H1 (cell line): Measurements from ENCODE around the gene SCMH1. TPM values are rescaled to one million over a fixed set of nuclear protein-coding genes. Genes with fewer than 3 reads are reported as not detected.

Experiments
- CTCF ChIA-PET: fragments of 300-600 bp; sonication (Branson Sonifier 250); formaldehyde crosslinking; loops from one replicate; lab custom pipeline; 2021; ENCODE audit not compliant: partially characterized antibody; lab: Charles Lee
- POLR2A ChIA-PET: fragments of 300-600 bp; sonication (Branson Sonifier 250); formaldehyde crosslinking; loops from one replicate; lab custom pipeline; 2021; ENCODE audit warnings: inconsistent platforms; ENCODE audit not compliant: partially characterized antibody; lab: Charles Lee
- DNase-seq, 2 experiments: peaks; one replicate each; pipeline versions ENCODE4 v3.0.0 to v3.0.0-alpha.2; 2010 to 2022; ENCODE audit warnings: low spot score in 2 of 2, low read depth in 1 of 2, mixed read lengths in 1 of 2
- FAIRE-seq: peaks from 2 replicates; lab custom pipeline; 2011; peaks lifted over from hg19 to GRCh38; lab: Jason Lieb, UNC
- H2AFZ ChIP-seq: 2 replicates; pipeline ENCODE4 v1.8.1; 2012; ENCODE audit warnings: low read length, inconsistent platforms
- H2AK5ac ChIP-seq: 2 replicates; pipeline ENCODE4 v1.6.1; 2013; ENCODE audit warnings: low read depth, low read length
- H2BK120ac ChIP-seq: replicated peaks from 2 replicates; pipeline ENCODE3; 2013; ENCODE audit warnings: low read depth, low read length, inconsistent platforms
- H2BK12ac ChIP-seq: 2 replicates; pipeline ENCODE4 v1.6.1; 2013; ENCODE audit warnings: low read depth, low read length
- H2BK15ac ChIP-seq: 2 replicates; pipeline ENCODE4 v1.6.1; 2013; ENCODE audit warnings: low read length
- H2BK20ac ChIP-seq: 2 replicates; pipeline ENCODE4 v1.6.1; 2013; ENCODE audit warnings: low read length
- H2BK5ac ChIP-seq: 2 replicates; pipeline ENCODE4 v1.6.1; 2013; ENCODE audit warnings: low read depth, low read length
- H3K14ac ChIP-seq: 2 replicates; pipeline ENCODE4 v1.6.1; 2013; ENCODE audit warnings: inconsistent platforms; ENCODE audit not compliant: insufficient read length
- H3K18ac ChIP-seq: 2 replicates; pipeline ENCODE4 v1.6.1; 2013; ENCODE audit warnings: low read length; ENCODE audit errors: extremely low read depth
- H3K23ac ChIP-seq: 2 replicates; pipeline ENCODE4 v1.6.1; 2013; ENCODE audit warnings: inconsistent platforms; ENCODE audit not compliant: insufficient read length
- H3K23me2 ChIP-seq: 2 replicates; pipeline ENCODE4 v1.6.1; 2013; ENCODE audit warnings: low read depth, low read length
- H3K27ac ChIP-seq: 2 replicates; pipeline ENCODE4 v1.6.1; 2011; ENCODE audit warnings: low read depth, low read length, inconsistent platforms
- H3K27me3 ChIP-seq, 4 experiments: replicated peaks in 1 of 4; 1 replicate in 1 of 4; 2 replicates in 3 of 4; pipeline versions ENCODE4 v1.6.1 to v1.8.1; 2011 to 2013; ENCODE audit warnings: low read length in 3 of 4, mild to moderate bottlenecking in 3 of 4, inconsistent platforms in 2 of 4, mixed read lengths in 2 of 4, moderate library complexity in 1 of 4; ENCODE audit not compliant: control insufficient read depth in 3 of 4, insufficient read depth in 3 of 4; ENCODE audit errors: extremely low read depth in 1 of 4
- H3K36me3 ChIP-seq, 4 experiments: 2 replicates each; pipeline versions ENCODE4 v1.6.1 to v1.8.1; 2011 to 2013; ENCODE audit warnings: mild to moderate bottlenecking in 4 of 4, low read length in 3 of 4, moderate library complexity in 2 of 4, control low read depth in 1 of 4, inconsistent platforms in 1 of 4; ENCODE audit not compliant: insufficient read depth in 4 of 4, control insufficient read depth in 2 of 4
- H3K4ac ChIP-seq: replicated peaks from 2 replicates; pipeline ENCODE3; 2013; ENCODE audit warnings: low read length, low read depth, mixed read lengths, inconsistent platforms; ENCODE audit not compliant: insufficient read length
- H3K4me1 ChIP-seq, 4 experiments: replicated peaks in 1 of 4; 1 replicate in 1 of 4; 2 replicates in 3 of 4; pipeline versions ENCODE4 v1.6.1 to v1.8.1; 2011 to 2013; ENCODE audit warnings: low read length in 3 of 4, inconsistent platforms in 2 of 4, mixed read lengths in 1 of 4; ENCODE audit not compliant: insufficient read depth in 4 of 4, control insufficient read depth in 3 of 4
- H3K4me2 ChIP-seq, 2 experiments: 2 replicates each; pipeline versions ENCODE4 v1.6.1 to v1.8.1; 2011 to 2013; ENCODE audit warnings: low read depth in 2 of 2, low read length in 2 of 2, control low read depth in 1 of 2, inconsistent platforms in 1 of 2, mild to moderate bottlenecking in 1 of 2; ENCODE audit not compliant: insufficient read depth in 1 of 2
- H3K4me3 ChIP-seq, 4 experiments: fragments of 200-600, 300-600 bp in 1 of 4; sonication (generic), shearing (Covaris generic), sonication (Bioruptor Twin) in 1 of 4; 2 replicates each; pipeline versions ENCODE4 v1.5.1 to v1.8.1; 2011 to 2016; ENCODE audit warnings: low read length in 4 of 4, low read depth in 3 of 4, control low read depth in 2 of 4, inconsistent platforms in 2 of 4, mild to moderate bottlenecking in 2 of 4, mixed read lengths in 1 of 4, moderate library complexity in 1 of 4; ENCODE audit not compliant: insufficient read depth in 2 of 4; ENCODE audit errors: extremely low read depth in 1 of 4
- H3K56ac ChIP-seq: replicated peaks from 2 replicates; pipeline ENCODE3; 2013; ENCODE audit warnings: low read depth, mild to moderate bottlenecking, mixed read lengths, low read length, inconsistent platforms; ENCODE audit not compliant: insufficient read length
- H3K79me1 ChIP-seq: 2 replicates; pipeline ENCODE4 v1.6.1; 2013; ENCODE audit warnings: low read depth, low read length, control low read depth
- H3K79me2 ChIP-seq, 2 experiments: 2 replicates each; pipeline versions ENCODE4 v1.6.1 to v1.8.1; 2012 to 2013; ENCODE audit warnings: low read length in 2 of 2, mild to moderate bottlenecking in 2 of 2, inconsistent platforms in 1 of 2; ENCODE audit not compliant: insufficient read depth in 2 of 2, control insufficient read depth in 1 of 2
- H3K9ac ChIP-seq, 4 experiments: replicated peaks in 1 of 4; 1 replicate in 1 of 4; 2 replicates in 3 of 4; pipeline versions ENCODE4 v1.6.1 to v1.8.1; 2011 to 2013; ENCODE audit warnings: low read depth in 3 of 4, low read length in 3 of 4, control low read depth in 2 of 4, mild to moderate bottlenecking in 2 of 4, moderate library complexity in 2 of 4, inconsistent platforms in 1 of 4; ENCODE audit errors: extremely low read depth in 1 of 4
- H3K9me3 ChIP-seq, 2 experiments: 2 replicates each; pipeline versions ENCODE4 v1.6.1 to v1.8.1; 2012 to 2013; ENCODE audit warnings: mild to moderate bottlenecking in 2 of 2, moderate library complexity in 2 of 2, control low read depth in 1 of 2, inconsistent platforms in 1 of 2, low read depth in 1 of 2, low read length in 1 of 2, mixed read lengths in 1 of 2; ENCODE audit not compliant: insufficient read depth in 2 of 2
- H4K20me1 ChIP-seq, 2 experiments: replicated peaks in 1 of 2; 2 replicates each; pipeline versions ENCODE3 to v1.8.1; 2011 to 2013; ENCODE audit warnings: inconsistent platforms in 2 of 2, low read length in 2 of 2, mild to moderate bottlenecking in 1 of 2; ENCODE audit not compliant: insufficient read depth in 2 of 2, control insufficient read depth in 1 of 2
- H4K5ac ChIP-seq: 2 replicates; pipeline ENCODE4 v1.6.1; 2013; ENCODE audit warnings: low read length, low read depth, mixed read lengths, inconsistent platforms; ENCODE audit not compliant: insufficient read length
- H4K8ac ChIP-seq: 2 replicates; pipeline ENCODE4 v1.8.0; 2013; ENCODE audit warnings: mild to moderate bottlenecking, moderate library complexity, low read length, inconsistent platforms; ENCODE audit not compliant: insufficient read depth; ENCODE audit errors: extremely low read depth
- H4K91ac ChIP-seq: replicated peaks from 2 replicates; pipeline ENCODE3; 2013; ENCODE audit warnings: low read length, mixed read lengths, inconsistent platforms; ENCODE audit not compliant: insufficient read length
- CEBPB ChIP-seq: IDR thresholded peaks from 2 replicates; pipeline ENCODE4 v1.6.1; 2012; ENCODE audit warnings: low read depth, low read length
- CHD2 ChIP-seq: IDR thresholded peaks from 2 replicates; pipeline ENCODE4 v1.6.1; 2012; ENCODE audit warnings: low read length, improper control_type of control experiment
- GTF2F1 ChIP-seq: IDR thresholded peaks from 2 replicates; pipeline ENCODE4 v1.6.1; 2012; ENCODE audit warnings: low read depth, low read length, improper control_type of control experiment, borderline replicate concordance
- HDAC2 ChIP-seq, 2 experiments: fragments of 300-600 bp in 1 of 2; sonication (generic) in 1 of 2; IDR thresholded peaks; 2 replicates each; pipeline ENCODE4 v1.6.1; 2011 to 2012; ENCODE audit warnings: low read depth in 2 of 2, low read length in 2 of 2, mild to moderate bottlenecking in 2 of 2, moderate library complexity in 2 of 2, borderline replicate concordance in 1 of 2, inconsistent platforms in 1 of 2
- KDM5A ChIP-seq: fragments of 200-600 bp; IDR thresholded peaks from 2 replicates; pipeline ENCODE4 v1.7.1; 2012; ENCODE audit warnings: mild to moderate bottlenecking, low read length, inconsistent platforms, mixed read lengths
- POLR2AphosphoS5 ChIP-seq: IDR thresholded peaks from 2 replicates; pipeline ENCODE4 v1.6.1; 2011; ENCODE audit warnings: low read depth, low read length
- RAD21 ChIP-seq, 2 experiments: IDR thresholded peaks in 1 of 2; conservative IDR thresholded peaks in 1 of 2; 2 replicates each; pipeline ENCODE4 v1.6.1; 2011; ENCODE audit warnings: low read depth in 2 of 2, low read length in 2 of 2, improper control_type of control experiment in 1 of 2, inconsistent platforms in 1 of 2, mild to moderate bottlenecking in 1 of 2, moderate library complexity in 1 of 2
- RNF2 ChIP-seq: fragments of 200-900, 300-1000 bp; sonication (generic); IDR thresholded peaks from 2 replicates; pipeline ENCODE4 v1.7.1; 2016; ENCODE audit warnings: borderline replicate concordance, low read depth, mild to moderate bottlenecking, antibody characterized with exemption, low read length; ENCODE audit not compliant: poor library complexity, severe bottlenecking; ENCODE audit errors: missing control alignments
- SIN3A ChIP-seq, 2 experiments: IDR thresholded peaks in 1 of 2; conservative IDR thresholded peaks in 1 of 2; 2 replicates each; pipeline ENCODE4 v1.6.1; 2011 to 2012; ENCODE audit warnings: low read length in 2 of 2, improper control_type of control experiment in 1 of 2, low read depth in 1 of 2, mild to moderate bottlenecking in 1 of 2
- SIRT6 ChIP-seq: IDR thresholded peaks from one replicate; pipeline ENCODE4 v1.7.1; 2012; ENCODE audit warnings: low read length, inconsistent platforms
- TCF12 ChIP-seq: IDR thresholded peaks from 2 replicates; pipeline ENCODE4 v1.6.1; 2011; ENCODE audit warnings: low read depth, mild to moderate bottlenecking, low read length
- TEAD4 ChIP-seq: IDR thresholded peaks from 2 replicates; pipeline ENCODE4 v1.6.1; 2012; ENCODE audit warnings: low read depth, low read length, inconsistent platforms, mixed read lengths
- WGBS, 2 experiments: shearing (Covaris generic) in 1 of 2; methylation state at CpG; one replicate each; pipeline versions ENCODE4 v1.1.6 to v1.1.7; 2013 to 2015; ENCODE audit warnings: low lambda C conversion rate in 2 of 2, mixed read lengths in 2 of 2, inconsistent platforms in 1 of 2, low coverage in 1 of 2, missing lambda C conversion rate in 1 of 2; ENCODE audit not compliant: insufficient replicate concordance in 2 of 2, insufficient coverage in 1 of 2, insufficient read length in 1 of 2; ENCODE audit errors: extremely low coverage in 1 of 2, missing lambda C conversion rate in 1 of 2; 5-methylcytosine and 5-hydroxymethylcytosine counted together
- polyA plus RNA-seq, 7 experiments: library from polyadenylated mRNA; depleted of rRNA in 3 of 7; stranded (reverse) in 5 of 7; unstranded in 2 of 7; fragments of >200 nt in 5 of 7; fragments of 200-250 nt in 2 of 7; gene quantifications; 1 replicate in 5 of 7; 2 replicates in 1 of 7; 4 replicates in 1 of 7; pipeline versions ENCODE4 v1.2.1 to v1.2.3, GENCODE V29; 2011 to 2013; ENCODE audit warnings: missing spikeins in 2 of 7, mixed read lengths in 2 of 7
- total RNA-seq: library from RNA; stranded (reverse); fragmentation: NEBNext Ultra II Directional; extraction: Animal tissue kit (Norgen Biotek cat#: 25700); gene quantifications from 2 replicates; pipeline ENCODE4 v1.2.1, GENCODE V29; 2021

The SCMH1 gene
- total and polyA plus RNA-seq, 2 of the 8 experiments (the other 6 are each of a cell fraction or from before 2014, with no cell fraction given), result 16.6 to 30.7 TPM

- H3K4ac ChIP-seq, result no peak overlapping the region
- H3K36me3 ChIP-seq, result no peaks in the 10 kb centered on the region
- H4K8ac ChIP-seq, result peak overlapping the region; percentile 41; the same call in 1 of the 2 replicates
- no peak overlapping the region for H4K5ac ChIP-seq
- peak overlapping the region in 1 of 2 experiments; percentile 13; a peak in 2 of 4 replicates for H3K4me2 ChIP-seq
- H3K4me3 ChIP-seq, result peak overlapping the region in 1 of 4 experiments; percentile 1; a peak in 2 of 8 replicates
- H4K91ac ChIP-seq, result no peak overlapping the region
- TF ChIP-seq GTF2F1, result no peak
- 0 out of 2 replicates have a peak, but pooled peaks have one; percentile 17 for TF ChIP-seq TCF12
- TF ChIP-seq TEAD4, result 0 out of 2 replicates have a peak, but pooled peaks have one; percentile 28
- no peak for TF ChIP-seq HDAC2 (IDR thresholded peaks at IDR 0.05; ENCODE audit: borderline replicate concordance in 1 of 2, low read depth in 2 of 2, low read length in 2 of 2)
- TF ChIP-seq POLR2AphosphoS5, result peak; percentile 47; the same call in 1 of the 2 replicates
- TF ChIP-seq SIN3A (conservative IDR thresholded peaks at IDR 0.05 in 1 of 2, IDR thresholded peaks at IDR 0.05 in 1 of 2; ENCODE audit: low read depth in 1 of 2, low read length in 2 of 2), result 0 out of 4 replicates have a peak, but pooled peaks of 1 of the 2 experiments have one; percentile 39
- no peak for TF ChIP-seq SIRT6
- no peak for TF ChIP-seq RAD21 (IDR thresholded peaks at IDR 0.05 in 1 of 2, conservative IDR thresholded peaks at IDR 0.05 in 1 of 2; ENCODE audit: low read depth in 2 of 2, low read length in 2 of 2)
- TF ChIP-seq RNF2, result no peak
- no peak for TF ChIP-seq CEBPB
- TF ChIP-seq KDM5A, result no peak
- TF ChIP-seq CHD2, result peak; percentile 48; the same call in 1 of the 2 replicates
- TF ChIP-seq, all 59 proteins: peak for 5
- H2BK20ac ChIP-seq, result no peak overlapping the region
- H3K14ac ChIP-seq, result no peak overlapping the region
- H2BK15ac ChIP-seq, result no peak overlapping the region
- POLR2A ChIA-PET, result no interaction called here
- no peak overlapping the region for H3K27ac ChIP-seq
- no peak overlapping the region for H3K18ac ChIP-seq
- no peaks in the 10 kb centered on the region for H3K79me2 ChIP-seq
- no peak overlapping the region for H2BK12ac ChIP-seq
- H3K23me2 ChIP-seq, result peaks cover 2% of the 10 kb centered on the region; the same call in 1 of the 2 replicates
- no peak overlapping the region for H2BK5ac ChIP-seq
- CTCF ChIA-PET, result interaction anchor here (0.6 to 14.8 kb wide), 7 partner anchors 10 to 131 kb away, joined by 3 to 213 read pairs (median 8); no protein-coding TSS in a partner anchor
- H2BK120ac ChIP-seq, result no peak overlapping the region
- peaks cover 8 to 15% (median 13%) of the 10 kb centered on the region in 4 experiments for H3K4me1 ChIP-seq
- no peaks in the 10 kb centered on the region; the same call in 1 of the 2 replicates for H3K79me1 ChIP-seq
- no peak overlapping the region for H3K23ac ChIP-seq
- FAIRE-seq (peak; percentile 50), DNase-seq (peak; percentile 39 to 59)
- 32% methylated on average over 3 of the region's 3 CpGs; no CpG with 5 or more reads in 1 of the 2 experiments for WGBS, 2 experiments
- H3K56ac ChIP-seq, result no peak overlapping the region
- peaks cover 0 to 7% of the 10 kb centered on the region in 2 experiments for H4K20me1 ChIP-seq
- H3K9ac ChIP-seq, result no peak overlapping the region
- no peak overlapping the region for H2AFZ ChIP-seq
- H3K9me3 ChIP-seq, result no peaks in the 10 kb centered on the region
- H3K27me3 ChIP-seq, result peaks cover 0 to 2% (median 0%) of the 10 kb centered on the region in 4 experiments; a peak in 2 of 7 replicates
- 0 out of 2 replicates have a peak overlapping the region, but pooled peaks have one; percentile 3 for H2AK5ac ChIP-seq
Measured at GRCh38 chr1:41286486-41286885, 44.4 kb upstream of the SCMH1 start.
